ENCODE data around the gene DEUP1. TPM values are rescaled to one million over a fixed set of nuclear protein-coding genes. Genes with fewer than 3 reads are reported as not detected.

Gene DEUP1
- total RNA-seq, 1 experiment from 2014 or later = not detected

DNA sequence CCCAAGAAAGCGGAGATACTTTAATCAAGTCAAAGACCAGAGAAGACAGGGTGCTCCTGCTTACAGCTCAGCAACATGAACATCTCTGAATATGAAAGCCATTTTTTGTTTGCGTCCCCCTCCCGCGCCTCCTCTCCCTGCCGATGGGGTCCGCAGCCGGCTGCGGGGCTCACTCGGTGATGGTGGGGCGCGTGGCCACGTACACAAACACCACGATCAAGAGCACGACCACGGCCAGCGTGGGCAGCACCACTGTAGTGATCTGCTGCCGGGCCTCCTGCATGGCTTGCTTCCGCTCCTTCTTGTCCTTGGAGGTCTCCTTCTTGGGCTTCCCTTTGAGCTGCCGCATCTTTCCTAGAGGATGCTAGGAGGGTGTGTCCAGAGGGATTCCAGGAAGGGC is 148.3 kb downstream of the DEUP1 start:
- no peak for DNase-seq (ENCODE audit: low read depth)

- DNase-seq (ENCODE audit: low read depth) = no peak
Observed at GRCh38 chr11:93480256-93480655, 149.7 kb downstream of the DEUP1 start.

- DNase-seq (ENCODE audit: low read depth) = no peak
Observed at GRCh38 chr11:93480756-93481155, 150.2 kb downstream of the DEUP1 start.

GRCh38 chr11:93481279-93481678 is 150.7 kb downstream of the DEUP1 start:
- no peak for DNase-seq (ENCODE audit: low read depth)

GRCh38 chr11:93481696-93482095 is 151.2 kb downstream of the DEUP1 start:
- DNase-seq (ENCODE audit: low read depth) = no peak

DNA sequence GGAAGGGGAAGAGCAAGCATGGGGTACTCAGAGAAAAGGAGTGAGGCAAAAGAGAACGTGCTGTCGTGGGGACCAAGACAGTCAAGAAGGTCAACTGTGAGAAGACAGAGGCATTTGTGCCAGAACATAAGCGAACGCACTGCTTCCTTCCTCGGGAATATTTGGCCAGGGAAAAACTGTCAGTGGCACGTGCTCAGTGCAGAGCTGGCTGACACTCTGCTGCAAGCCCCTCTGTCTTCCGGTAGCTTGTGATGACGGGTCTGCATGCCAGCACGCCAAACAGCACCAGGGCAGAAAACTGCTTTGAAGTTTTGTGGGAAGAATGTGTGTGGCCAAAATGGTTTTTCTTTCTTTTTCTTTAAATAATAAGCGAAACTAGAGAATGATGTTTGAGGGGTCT is 152.0 kb downstream of the DEUP1 start:
- DNase-seq (ENCODE audit: low read depth) = no peak

GRCh38 chr11:93484716-93485115 is 154.2 kb downstream of the DEUP1 start:
- DNase-seq (ENCODE audit: low read depth) = no peak

GRCh38 chr11:93485983-93486382 is 155.4 kb downstream of the DEUP1 start:
- DNase-seq (ENCODE audit: low read depth) = no peak

DNA sequence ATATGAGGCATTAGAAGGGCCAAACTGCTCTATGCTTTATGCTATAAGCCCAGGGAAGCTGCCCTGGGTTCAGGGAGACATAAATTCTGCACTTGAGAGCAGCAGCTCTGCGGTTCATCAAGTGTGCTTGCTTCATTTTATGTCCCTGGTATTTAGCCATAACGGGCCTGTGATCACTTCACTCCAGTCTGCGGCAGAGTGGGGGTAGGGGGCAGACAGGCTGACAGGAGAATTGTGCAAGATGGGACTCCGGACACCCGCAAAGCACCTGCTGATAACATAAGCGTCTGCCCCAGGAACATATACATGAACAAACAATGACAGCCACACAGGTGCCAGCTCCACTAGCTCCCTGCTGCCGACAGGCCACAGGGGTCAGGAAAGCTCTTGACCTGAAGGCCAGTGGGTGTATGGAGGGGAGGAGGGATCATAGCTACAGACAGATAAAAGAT is 156.5 kb downstream of the DEUP1 start:
- DNase-seq (ENCODE audit: low read depth) = no peak

Other genes with a start within 250 kb of the DEUP1 start
- 6.3 and 6.9 TPM in 2 replicates for gene SLC36A4, start 132.8 kb upstream of the DEUP1 start, total RNA-seq (2014; rRNA removed; shearing (Covaris generic))
- gene SMCO4, start 212.6 kb downstream of the DEUP1 start, total RNA-seq (2014; rRNA removed; shearing (Covaris generic)) = 27.5 and 49.1 TPM in 2 replicates